ENCODE results near the gene DEFB131A. TPM values are rescaled to one million over a fixed set of nuclear protein-coding genes. Genes with fewer than 3 reads are reported as not detected.
A peak's percentile ranks its signal among the peaks of the same experiment; 100 is the strongest.
"Not testable (repeated sequence)": the region's sequence is repeated elsewhere in the genome, so short reads cannot be mapped to it uniquely, and the experiment has no call there.

Gene DEFB131A
- polyA plus RNA-seq, 4 donors, result not detected

GRCh38 chr4:9494256-9495035 lies 50.2 kb downstream of the DEFB131A start:
- not testable (repeated sequence) for DNase-seq (ENCODE audit: low read depth in 4 of 4, low spot score in 3 of 4)

GRCh38 chr4:9495443-9495842 lies 51.2 kb downstream of the DEFB131A start:
- DNase-seq (ENCODE audit: low read depth in 4 of 4, low spot score in 3 of 4), result peak; percentile 20 to 42 (median 32)

GRCh38 chr4:9497575-9498467 lies 53.6 kb downstream of the DEFB131A start:
- DNase-seq (ENCODE audit: low read depth in 4 of 4, low spot score in 3 of 4), result not testable (repeated sequence)

- not testable (repeated sequence) for DNase-seq (ENCODE audit: low read depth in 4 of 4, low spot score in 3 of 4)
These were observed 54.3 kb downstream of the DEFB131A start for GRCh38 chr4:9498468-9499040.

GRCh38 chr4:9499974-9500487 lies 55.8 kb downstream of the DEFB131A start:
- not testable (repeated sequence) for DNase-seq (ENCODE audit: low read depth in 4 of 4, low spot score in 3 of 4)

Other genes starting within 250 kb of the DEFB131A start
- gene USP17L10, start 233.8 kb upstream of the DEFB131A start, polyA plus RNA-seq (ENCODE audit: insufficient read length in 4 of 4), result not detected
- not detected for gene USP17L11, start 229.0 kb upstream of the DEFB131A start, polyA plus RNA-seq (ENCODE audit: insufficient read length in 4 of 4)
- gene USP17L12, start 224.3 kb upstream of the DEFB131A start, polyA plus RNA-seq (ENCODE audit: insufficient read length in 4 of 4), result not detected
- gene USP17L13, start 219.5 kb upstream of the DEFB131A start, polyA plus RNA-seq (ENCODE audit: insufficient read length in 4 of 4), result not detected
- gene USP17L15, start 210.0 kb upstream of the DEFB131A start, polyA plus RNA-seq (ENCODE audit: insufficient read length in 4 of 4), result under 1 TPM in 1 of 4 donors, not detected in 3; 0.11 TPM
- gene USP17L17, start 200.5 kb upstream of the DEFB131A start, polyA plus RNA-seq (ENCODE audit: insufficient read length in 4 of 4), result not detected
- gene USP17L18, start 195.8 kb upstream of the DEFB131A start, polyA plus RNA-seq (ENCODE audit: insufficient read length in 4 of 4), result not detected
- not detected for gene USP17L19, start 191.0 kb upstream of the DEFB131A start, polyA plus RNA-seq (ENCODE audit: insufficient read length in 4 of 4)
- gene USP17L20, start 186.3 kb upstream of the DEFB131A start, polyA plus RNA-seq (ENCODE audit: insufficient read length in 4 of 4), result not detected
- not detected for gene USP17L21, start 181.5 kb upstream of the DEFB131A start, polyA plus RNA-seq (ENCODE audit: insufficient read length in 4 of 4)
- gene USP17L22, start 176.8 kb upstream of the DEFB131A start, polyA plus RNA-seq (ENCODE audit: insufficient read length in 4 of 4), result not detected
- gene USP17L24, start 119.2 kb upstream of the DEFB131A start, polyA plus RNA-seq (ENCODE audit: insufficient read length in 4 of 4), result not detected
- gene USP17L25, start 114.5 kb upstream of the DEFB131A start, polyA plus RNA-seq (ENCODE audit: insufficient read length in 4 of 4), result not detected
- gene USP17L26, start 109.8 kb upstream of the DEFB131A start, polyA plus RNA-seq (ENCODE audit: insufficient read length in 4 of 4), result not detected
- gene USP17L5, start 105.0 kb upstream of the DEFB131A start, polyA plus RNA-seq (ENCODE audit: insufficient read length in 4 of 4), result not detected
- not detected for gene USP17L27, start 100.3 kb upstream of the DEFB131A start, polyA plus RNA-seq (ENCODE audit: insufficient read length in 4 of 4)
- gene USP17L28, start 95.5 kb upstream of the DEFB131A start, polyA plus RNA-seq (ENCODE audit: insufficient read length in 4 of 4), result not detected
- not detected for gene USP17L29, start 90.8 kb upstream of the DEFB131A start, polyA plus RNA-seq (ENCODE audit: insufficient read length in 4 of 4)
- gene USP17L30, start 81.3 kb upstream of the DEFB131A start, polyA plus RNA-seq (ENCODE audit: insufficient read length in 4 of 4), result not detected